Hepatocyte (in vitro differentiated cells): ENCODE results near the gene CCDC74B.
"Not testable (repeated sequence)": the region's sequence is repeated elsewhere in the genome, so short reads cannot be mapped to it uniquely, and the experiment has no call there.

Source experiments
- CTCF ChIP-seq: fragments of 200-600 bp; sonication (generic); IDR thresholded peaks from 2 replicates; pipeline ENCODE4 v1.5.1; 2016; ENCODE audit warnings: antibody characterized with exemption, mild to moderate bottlenecking; ENCODE audit not compliant: poor library complexity
- EZH2 ChIP-seq: fragments of 200-600 bp; sonication (generic); IDR thresholded peaks from 2 replicates; pipeline ENCODE4 v1.6.1; 2016; ENCODE audit warnings: antibody characterized with exemption, mild to moderate bottlenecking, borderline replicate concordance
- EZH2phosphoT487 ChIP-seq: fragments of 200-600 bp; sonication (generic); IDR thresholded peaks from one replicate; pipeline ENCODE4 v1.6.1; 2018; ENCODE audit warnings: antibody characterized with exemption, mild to moderate bottlenecking, low read depth, moderate library complexity; ENCODE audit not compliant: unreplicated experiment, severe bottlenecking

GRCh38 chr2:130142396-130143265 is 2.3 kb downstream of the CCDC74B start:
- TF ChIP-seq CTCF, EZH2, EZH2phosphoT487: not testable (repeated sequence)
